Activated T-helper 9 cell treated with anti-CD3 and anti-CD28 coated beads, Interleukin-2, amount 50 U/mL, for 16 hours (primary cell): ENCODE measurements around the gene CEMIP.

Source experiments
- DNase-seq: peaks from one replicate; pipeline ENCODE4 v3.0.0-alpha.2; 2020; ENCODE audit warnings: low read depth

CEMIP gene

GRCh38 chr15:80778964-80779657 is at the start of gene CEMIP:
Gene CEMIP, plus strand, starts transcription at chr15:80779370. Its CDS starts 94,510 bp downstream, at chr15:80873880.
- no peak for DNase-seq

GRCh38 chr15:80730387-80730786 is 48.8 kb upstream of the CEMIP start:
- DNase-seq: no peak

DNA sequence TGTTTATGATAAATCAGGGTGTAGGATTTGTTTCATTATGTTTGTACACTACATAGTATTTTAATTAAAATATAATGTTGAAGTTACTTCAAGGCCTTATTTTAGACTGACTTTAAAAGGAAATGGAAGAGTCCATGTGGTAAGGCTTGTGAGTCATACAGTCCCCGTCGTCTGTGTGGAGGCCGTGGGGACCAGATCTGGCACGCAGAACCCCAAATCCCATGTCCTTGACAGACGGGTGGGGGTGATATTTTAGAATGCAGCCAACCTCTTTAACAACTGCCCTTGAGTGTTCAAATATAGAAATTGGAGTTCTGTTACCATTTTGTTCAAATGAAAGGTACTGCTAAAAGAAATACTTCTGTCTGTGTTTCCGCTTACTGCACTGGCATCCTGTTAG is 48.2 kb upstream of the CEMIP start:
- no peak for DNase-seq

DNA sequence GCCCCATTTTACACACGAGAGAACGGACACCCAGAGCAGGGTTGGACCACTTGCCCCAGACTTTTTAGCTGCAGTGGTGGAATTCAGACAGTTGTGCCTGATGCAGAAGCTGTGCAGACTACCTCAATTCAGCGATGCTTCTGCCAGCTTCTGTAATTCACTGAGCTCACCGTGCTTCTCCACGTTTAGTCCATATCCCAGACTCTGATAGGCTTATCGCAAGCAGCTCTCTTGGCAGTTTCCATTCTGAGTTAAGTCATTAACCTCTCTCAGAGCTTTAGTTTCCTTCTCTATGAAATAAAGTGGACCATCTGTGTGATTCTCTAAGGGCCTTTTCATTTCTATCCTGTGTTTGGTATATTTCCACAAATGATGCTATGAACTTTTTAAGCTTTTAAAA is 47.0 kb upstream of the CEMIP start:
- no peak for DNase-seq

GRCh38 chr15:80732818-80733217 is 46.4 kb upstream of the CEMIP start:
- DNase-seq: no peak

- no peak for DNase-seq
Observed at GRCh38 chr15:80733460-80733859, 45.7 kb upstream of the CEMIP start.

- no peak for DNase-seq
Observed at GRCh38 chr15:80735344-80735743, 43.8 kb upstream of the CEMIP start.

- DNase-seq: no peak
Observed at GRCh38 chr15:80736560-80736959, 42.6 kb upstream of the CEMIP start.

GRCh38 chr15:80739919-80740318 is 39.3 kb upstream of the CEMIP start:
- no peak for DNase-seq

- no peak for DNase-seq
Observed at GRCh38 chr15:80742081-80742480, 37.1 kb upstream of the CEMIP start.

DNA sequence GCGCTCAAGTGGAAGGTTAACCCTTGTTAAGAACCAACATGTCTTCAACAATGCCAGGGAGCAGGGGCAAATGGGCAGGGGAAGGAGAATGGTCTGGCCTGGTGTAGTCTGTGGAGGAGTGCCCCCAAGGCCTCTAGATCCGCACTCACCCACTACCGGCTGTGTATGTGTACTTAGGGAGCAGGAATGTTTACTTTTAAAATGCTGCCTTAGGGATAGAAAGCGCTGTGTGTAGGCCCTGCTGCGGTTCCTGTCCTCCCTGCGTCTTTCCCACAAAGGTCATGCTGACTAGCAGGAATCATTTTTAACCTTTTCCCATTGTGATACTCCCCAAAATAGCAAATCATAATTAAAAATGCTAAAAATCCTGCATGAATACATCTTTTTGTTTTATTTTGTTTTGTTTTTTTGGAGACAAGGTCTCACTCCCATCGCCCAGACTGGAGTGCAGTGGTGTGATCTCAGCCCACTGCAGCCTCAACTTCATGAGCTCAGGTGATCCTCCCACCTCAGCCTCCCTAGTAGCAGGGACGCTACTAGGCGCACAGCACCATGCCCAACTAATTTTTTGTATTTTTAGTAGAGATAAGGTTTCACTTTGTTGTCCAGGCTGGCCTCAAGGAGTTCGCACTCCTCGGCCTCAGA is 35.9 kb upstream of the CEMIP start:
- no peak for DNase-seq

DNA sequence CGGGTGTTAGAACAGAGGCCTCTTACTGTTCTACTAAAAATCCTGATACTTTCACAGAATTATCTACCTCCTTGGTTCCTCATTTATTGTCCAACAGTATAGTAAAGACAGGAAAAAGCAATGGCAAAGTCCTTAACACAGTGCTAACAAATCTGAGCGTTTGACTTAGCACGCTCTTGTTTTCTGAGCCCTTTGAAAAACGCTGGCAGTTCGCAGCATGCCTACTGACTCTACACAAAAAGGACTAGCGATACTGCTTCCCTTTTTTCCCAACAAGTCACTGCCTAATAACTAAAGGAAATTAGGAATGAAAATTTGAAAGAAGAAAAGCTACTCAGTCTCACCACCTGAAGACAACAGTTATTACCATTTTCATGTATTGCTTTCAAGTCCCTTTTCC is 34.8 kb upstream of the CEMIP start:
- no peak for DNase-seq

DNA sequence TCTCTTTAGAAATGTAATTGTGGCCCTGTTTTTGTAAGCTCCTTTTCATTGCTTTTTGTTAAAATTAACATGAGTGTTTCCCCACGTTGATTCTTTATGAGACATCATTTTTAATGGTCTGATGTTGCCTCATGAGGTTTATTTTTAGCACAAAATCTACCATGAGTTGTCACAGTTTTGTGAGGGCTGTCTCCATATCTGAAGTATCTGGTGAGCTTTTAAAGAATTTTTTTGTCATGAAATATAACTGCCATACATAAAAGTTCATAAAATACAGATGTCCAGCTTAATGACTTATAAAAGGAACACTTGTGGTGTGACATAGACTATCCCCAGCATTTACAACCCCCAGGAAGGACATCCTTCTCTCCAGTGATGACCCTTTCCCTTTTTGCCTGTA is 34.3 kb upstream of the CEMIP start:
- DNase-seq: no peak

DNA sequence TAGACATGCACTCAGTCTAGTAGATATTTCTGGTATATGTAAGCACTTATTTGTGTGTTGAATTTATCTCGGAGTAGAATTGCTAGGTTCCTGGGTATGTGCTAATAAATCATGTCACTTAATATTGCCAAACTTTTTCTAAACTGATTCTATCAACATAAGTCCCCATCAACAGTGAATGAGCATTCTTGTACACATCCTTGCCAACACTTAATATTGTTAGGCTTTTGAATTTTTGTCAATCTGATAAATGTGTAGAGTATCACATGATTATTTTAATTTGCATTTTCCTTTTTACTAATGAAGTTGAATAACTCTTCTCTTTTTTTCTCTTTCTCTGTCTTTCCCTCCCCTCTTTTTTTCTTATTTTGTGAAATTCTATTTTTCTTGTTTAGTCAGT is 33.3 kb upstream of the CEMIP start:
- no peak for DNase-seq

- DNase-seq: no peak
Observed at GRCh38 chr15:80747317-80748053, 31.7 kb upstream of the CEMIP start.

DNA sequence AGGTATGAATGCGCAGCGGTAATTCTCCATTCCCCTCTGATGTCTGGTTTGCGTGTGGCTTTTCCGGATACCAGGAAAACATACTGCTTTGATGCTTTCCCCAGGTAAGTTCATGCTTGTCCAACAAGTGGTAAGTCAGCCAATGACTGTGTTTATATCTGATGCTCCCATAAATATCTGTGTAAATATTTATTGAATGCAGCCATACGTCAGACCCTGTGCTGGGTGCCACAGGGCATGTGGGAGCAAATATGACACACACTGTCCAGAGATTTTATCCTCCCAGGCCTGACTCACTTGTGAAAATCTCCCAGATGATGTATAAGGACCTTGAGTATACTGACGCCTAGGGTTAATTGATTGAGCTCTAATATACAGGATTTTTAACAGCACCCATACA is 29.6 kb upstream of the CEMIP start:
- no peak for DNase-seq

- DNase-seq: no peak
Observed at GRCh38 chr15:80750575-80750974, 28.6 kb upstream of the CEMIP start.

DNA sequence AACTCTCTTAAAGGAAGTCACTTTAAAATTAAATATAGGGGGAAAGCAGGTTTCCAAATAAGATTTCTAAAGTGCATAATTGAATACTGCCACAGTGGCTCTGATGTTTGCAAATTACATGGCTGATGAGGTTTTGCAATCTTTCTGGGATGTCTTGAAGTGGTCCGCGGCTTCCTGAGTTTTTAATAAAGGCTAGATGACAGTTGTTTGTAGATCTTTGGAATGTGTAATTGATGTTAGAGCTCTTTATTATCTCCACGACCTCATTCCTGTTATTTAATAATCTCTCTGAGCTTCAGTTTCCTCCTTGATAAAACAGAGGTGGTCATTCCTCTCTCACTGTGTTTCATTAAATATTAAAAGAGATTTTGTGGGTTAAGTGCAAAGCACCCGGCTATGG is 27.0 kb upstream of the CEMIP start:
- DNase-seq: no peak

- no peak for DNase-seq
Observed at GRCh38 chr15:80753161-80753560, 26.0 kb upstream of the CEMIP start.

DNA sequence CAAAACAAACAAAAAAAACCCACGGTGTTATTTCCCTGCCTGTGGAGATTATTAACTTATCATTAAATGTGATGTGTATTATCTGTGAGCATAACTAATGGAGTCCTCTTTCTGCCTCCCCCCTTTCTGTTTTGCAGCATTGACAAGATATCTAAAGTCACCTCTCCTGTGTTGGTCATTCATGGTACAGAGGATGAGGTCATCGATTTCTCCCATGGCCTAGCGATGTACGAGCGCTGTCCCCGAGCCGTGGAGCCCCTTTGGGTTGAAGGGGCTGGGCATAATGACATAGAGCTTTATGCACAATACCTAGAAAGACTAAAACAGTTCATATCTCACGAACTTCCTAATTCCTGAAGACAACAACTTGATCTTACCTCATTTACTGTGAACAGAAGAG is 25.2 kb upstream of the CEMIP start:
- no peak for DNase-seq

- no peak for DNase-seq
Observed at GRCh38 chr15:80755885-80756284, 23.3 kb upstream of the CEMIP start.

- no peak for DNase-seq
Observed at GRCh38 chr15:80758130-80758745, 20.9 kb upstream of the CEMIP start.

- no peak for DNase-seq
Observed at GRCh38 chr15:80760960-80761359, 18.2 kb upstream of the CEMIP start.
